ENCODE data around the gene GART.

Gene GART

GRCh38 chr21:33552999-33553598 is 11.2 kb upstream of the GART start:
- no peak for DNase-seq

DNA sequence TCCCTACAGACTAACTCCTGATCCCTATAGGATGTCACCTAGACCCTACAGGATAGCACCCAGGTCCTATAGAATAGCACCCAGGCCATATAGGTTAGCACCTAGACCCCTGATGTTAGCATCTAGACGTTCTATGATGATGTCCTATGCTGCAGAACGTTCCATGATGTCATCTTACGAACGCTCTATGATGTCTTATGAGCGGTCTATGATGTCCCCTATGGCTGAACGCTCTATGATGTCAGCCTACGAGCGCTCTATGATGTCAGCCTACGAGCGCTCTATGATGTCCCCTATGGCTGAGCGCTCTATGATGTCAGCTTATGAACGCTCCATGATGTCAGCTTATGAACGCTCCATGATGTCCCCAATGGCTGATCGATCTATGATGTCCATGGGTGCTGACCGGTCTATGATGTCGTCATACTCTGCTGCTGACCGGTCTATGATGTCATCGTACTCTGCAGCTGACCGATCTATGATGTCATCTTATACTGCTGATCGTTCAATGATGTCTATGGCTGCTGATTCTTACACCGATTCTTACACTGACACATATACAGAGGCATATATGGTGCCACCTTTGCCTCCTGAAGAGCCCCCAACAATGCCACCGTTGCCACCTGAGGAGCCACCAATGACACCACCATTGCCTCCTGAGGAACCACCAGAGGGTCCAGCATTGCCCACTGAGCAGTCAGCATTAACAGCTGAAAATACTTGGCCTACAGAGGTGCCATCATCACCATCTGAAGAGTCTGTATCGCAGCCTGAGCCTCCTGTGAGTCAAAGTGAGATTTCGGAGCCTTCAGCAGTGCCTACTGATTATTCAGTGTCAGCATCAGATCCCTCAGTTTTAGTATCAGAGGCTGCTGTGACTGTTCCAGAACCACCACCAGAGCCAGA is 10.4 kb upstream of the GART start:
- DNase-seq, result no peak

- no peak for DNase-seq
These were observed 9.7 kb upstream of the GART start for GRCh38 chr21:33551664-33552063.

DNA sequence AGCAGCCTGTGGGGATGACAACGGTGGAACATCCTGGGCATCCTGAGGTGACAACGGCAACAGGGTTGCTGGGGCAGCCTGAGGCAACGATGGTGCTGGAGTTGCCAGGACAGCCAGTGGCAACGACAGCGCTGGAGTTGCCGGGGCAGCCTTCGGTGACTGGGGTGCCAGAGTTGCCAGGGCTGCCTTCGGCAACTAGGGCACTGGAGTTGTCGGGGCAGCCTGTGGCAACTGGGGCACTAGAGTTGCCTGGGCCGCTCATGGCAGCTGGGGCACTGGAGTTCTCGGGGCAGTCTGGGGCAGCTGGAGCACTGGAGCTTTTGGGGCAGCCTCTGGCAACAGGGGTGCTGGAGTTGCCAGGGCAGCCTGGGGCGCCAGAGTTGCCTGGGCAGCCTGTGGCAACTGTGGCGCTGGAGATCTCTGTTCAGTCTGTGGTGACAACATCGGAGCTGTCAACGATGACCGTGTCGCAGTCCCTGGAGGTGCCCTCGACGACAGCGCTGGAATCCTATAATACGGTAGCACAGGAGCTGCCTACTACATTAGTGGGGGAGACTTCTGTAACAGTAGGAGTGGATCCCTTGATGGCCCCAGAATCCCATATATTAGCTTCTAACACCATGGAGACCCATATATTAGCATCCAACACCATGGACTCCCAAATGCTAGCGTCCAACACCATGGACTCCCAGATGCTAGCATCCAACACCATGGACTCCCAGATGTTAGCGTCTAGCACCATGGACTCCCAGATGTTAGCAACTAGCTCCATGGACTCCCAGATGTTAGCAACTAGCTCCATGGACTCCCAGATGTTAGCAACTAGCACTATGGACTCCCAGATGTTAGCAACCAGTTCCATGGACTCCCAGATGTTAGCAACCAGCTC is 9.1 kb upstream of the GART start:
- no peak for DNase-seq

DNA sequence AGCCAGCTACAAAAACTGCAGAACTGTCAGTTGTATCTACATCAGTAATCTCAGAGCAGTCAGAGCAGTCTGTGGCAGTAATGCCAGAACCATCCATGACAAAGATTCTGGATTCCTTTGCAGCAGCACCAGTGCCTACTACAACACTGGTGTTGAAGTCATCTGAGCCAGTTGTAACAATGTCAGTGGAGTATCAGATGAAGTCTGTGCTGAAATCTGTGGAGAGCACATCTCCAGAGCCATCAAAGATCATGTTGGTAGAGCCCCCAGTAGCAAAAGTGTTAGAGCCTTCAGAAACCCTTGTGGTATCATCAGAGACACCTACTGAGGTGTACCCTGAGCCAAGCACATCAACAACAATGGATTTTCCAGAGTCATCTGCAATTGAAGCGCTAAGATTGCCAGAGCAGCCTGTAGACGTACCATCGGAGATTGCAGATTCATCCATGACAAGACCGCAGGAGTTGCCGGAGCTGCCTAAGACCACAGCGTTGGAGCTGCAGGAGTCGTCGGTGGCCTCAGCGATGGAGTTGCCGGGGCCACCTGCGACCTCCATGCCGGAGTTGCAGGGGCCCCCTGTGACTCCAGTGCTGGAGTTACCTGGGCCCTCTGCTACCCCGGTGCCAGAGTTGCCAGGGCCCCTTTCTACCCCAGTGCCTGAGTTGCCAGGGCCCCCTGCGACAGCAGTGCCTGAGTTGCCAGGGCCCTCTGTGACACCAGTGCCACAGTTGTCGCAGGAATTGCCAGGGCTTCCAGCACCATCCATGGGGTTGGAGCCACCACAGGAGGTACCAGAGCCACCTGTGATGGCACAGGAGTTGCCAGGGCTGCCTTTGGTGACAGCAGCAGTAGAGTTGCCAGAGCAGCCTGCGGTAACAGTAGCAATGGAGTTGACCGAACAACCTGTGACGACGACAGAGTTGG is 8.2 kb upstream of the GART start:
- DNase-seq, result no peak

- DNase-seq, result no peak
These were observed 4.2 kb upstream of the GART start for GRCh38 chr21:33546086-33546485.

GRCh38 chr21:33544451-33545195 is 2.7 kb upstream of the GART start:
- no peak for DNase-seq

DNA sequence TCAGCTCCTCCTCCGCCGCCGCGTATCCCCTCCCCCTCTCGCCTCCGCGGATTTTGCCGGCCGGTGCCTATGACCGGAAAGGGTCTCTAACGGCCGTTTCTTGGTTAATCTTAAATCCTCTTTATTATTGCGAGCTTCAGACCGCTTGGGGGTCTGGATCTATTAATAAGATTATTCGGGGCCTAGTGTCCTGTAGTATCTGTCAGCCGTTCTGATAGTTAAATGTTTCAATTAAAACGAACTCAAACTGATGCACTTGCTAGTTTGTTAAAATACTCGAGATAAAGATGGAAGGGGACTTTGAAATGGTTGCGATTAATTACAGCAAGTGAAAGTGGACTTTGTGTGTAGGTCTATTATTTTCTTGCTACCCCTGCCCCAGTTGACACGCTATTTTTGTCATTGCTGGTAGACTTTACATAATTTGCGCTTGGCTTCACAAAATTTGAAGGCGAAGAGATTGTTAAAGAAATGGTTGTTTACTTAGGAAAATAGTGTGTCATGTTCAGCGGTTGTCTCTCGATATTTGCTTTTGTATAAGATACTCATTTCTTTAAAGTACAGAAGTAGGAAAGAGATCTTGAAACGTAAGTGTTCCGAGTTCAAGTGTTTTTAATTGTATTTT is 1.7 kb upstream of the GART start:
- DNase-seq, result no peak

DNA sequence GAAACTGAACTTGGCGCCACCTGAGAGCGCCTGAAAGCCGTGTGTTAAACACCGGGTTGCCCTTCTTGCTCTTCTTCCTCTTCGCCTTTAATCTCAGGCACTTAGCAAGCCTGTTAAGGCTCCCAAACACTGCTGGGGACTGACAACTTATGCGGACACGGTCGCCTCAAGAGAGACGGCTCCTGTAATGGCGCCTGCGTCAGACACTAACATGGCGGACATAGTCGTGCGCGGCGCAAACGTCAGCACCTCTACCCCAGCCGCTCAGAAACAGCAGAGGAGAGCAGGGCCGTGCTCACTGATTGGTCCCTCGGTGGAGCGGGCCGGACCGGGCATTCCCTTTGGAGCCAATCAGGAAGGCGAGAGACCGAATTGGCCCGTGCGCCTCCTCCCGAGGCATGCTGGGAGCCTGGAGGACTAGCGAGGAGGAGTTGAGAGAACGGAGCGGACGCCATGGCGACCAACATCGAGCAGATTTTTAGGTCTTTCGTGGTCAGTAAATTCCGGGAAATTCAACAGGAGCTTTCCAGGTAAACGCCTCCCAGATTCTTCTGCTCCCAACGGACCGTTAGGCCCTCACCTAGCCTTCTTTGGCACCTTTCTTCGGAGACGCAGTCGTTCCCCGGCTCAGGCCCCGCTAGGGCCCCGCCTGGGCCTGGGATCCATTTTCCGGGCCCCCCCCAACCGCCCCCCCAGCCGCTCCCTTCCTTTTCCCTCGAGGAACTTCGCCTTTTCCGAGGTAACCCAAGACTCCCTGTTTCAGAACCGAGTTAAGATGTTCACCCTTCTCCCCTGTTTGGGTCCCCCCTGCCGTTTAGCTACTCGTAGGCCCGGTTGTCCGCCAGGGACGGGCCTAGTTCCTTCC is 955 bp upstream of the GART start, which contains the start of gene SON:
TSS of gene SON (plus strand) at position 399 of the 865 bp plus-strand sequence. CDS start at position 454, 55 bp downstream.
- DNase-seq, result peak; percentile 98

DNA sequence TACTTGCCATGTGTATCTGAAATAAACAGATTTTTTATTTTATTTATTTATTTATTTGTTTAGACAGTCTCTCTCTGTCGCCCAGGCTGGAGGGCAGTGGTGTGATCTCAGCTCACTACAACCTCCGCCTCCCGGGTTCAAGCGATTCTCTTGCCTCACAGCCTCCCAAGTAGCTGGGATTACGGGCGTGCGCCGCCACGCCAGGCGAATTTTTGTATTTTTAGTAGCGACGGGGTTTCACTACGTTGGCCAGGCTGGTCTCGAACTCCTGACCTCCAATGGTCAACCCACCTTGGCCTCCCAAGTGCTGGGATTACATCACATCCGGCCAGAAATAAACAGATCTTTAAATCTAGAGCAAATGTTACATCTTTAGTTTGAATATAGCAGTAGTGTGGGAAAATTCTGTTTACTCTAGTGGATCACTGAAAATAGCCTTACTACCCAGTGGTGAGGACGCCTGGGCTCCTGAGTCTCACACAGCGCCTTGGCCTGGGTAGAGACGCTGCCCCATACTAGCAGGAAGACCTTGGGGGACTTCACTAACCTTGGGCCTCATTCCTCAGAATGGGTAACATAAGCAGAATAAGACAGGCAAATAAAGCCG is 709 bp downstream of the GART start:
- DNase-seq, result no peak

DNA sequence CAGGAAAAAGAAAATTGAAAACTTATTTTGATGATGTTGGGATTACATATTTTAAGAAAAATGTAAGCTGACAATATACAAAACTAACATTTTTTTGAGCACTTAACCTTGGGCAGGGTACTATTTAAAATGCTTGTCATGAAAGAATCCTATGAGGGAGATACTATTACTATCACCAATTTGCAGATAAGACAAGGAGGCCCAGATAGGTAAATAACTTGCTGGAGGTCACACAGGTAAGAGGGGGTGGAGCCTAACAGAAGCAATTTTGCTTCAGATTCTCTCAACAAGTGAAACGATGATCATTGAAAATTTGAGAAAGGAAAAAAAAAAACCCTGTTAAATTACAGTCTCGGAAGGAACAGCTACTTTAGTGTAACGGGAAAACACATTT is 1.2 kb downstream of the GART start:
- DNase-seq, result no peak

GRCh38 chr21:33539616-33540015 is 2.3 kb downstream of the GART start:
- DNase-seq, result no peak

GRCh38 chr21:33537212-33537611 is 4.7 kb downstream of the GART start:
- DNase-seq, result no peak

DNA sequence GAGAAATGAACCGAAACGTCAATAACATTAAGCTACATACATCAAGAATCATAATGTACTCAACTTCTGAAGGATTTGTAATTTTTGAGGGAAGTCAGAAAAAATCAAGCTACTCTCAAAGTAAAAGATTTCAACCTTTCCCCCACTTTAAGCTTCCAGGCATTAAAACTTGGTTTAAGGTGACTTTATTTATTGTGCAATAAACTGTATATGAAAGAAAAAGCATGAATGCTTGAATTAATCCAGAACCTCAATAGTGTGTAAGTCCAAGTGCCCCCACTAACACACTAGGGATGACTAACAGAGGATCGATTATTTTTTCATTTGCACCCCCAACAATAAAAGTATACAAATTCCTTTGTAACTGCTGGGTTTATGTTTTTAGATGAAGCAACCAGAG is 10.9 kb downstream of the GART start:
- no peak for DNase-seq

DNA sequence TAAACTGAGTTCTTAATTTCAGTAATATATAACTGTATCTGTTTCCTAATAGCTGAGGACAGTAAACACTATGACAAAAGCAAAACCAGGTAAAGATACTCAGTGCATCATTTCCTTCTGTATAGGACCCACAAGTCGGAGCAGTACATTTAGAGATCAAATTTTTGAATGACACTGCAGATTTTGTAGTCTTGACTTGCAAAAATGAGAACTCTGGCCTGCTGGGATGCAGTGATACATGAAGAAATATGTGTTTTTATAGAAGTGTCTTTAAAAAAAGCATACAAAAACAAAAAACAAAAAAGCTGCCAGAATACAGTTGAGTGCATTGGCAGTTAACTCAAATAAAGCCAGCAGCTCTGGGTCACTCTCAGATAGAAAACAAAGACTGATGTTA is 19.0 kb downstream of the GART start:
- DNase-seq, result no peak

GRCh38 chr21:33522297-33522952 is 19.5 kb downstream of the GART start:
- DNase-seq, result no peak

DNA sequence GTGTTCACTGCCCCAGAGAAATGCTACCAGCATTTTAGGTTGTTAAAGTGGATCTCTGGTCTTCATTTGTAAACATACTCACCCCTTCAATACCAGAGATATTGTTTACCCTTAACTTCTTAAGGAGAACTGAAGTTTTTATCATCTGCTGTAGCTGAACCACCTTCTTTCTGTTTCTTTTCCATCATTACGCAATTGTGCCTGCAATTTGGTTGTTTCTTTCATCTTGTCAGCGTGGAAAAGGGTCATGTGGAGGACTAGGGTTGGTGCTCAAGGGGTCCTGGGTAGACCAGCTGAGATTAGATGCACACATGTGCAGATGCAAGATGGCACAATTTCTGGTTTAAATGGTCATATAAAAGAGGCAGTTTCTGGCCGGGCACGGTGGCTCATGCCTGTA is 23.0 kb downstream of the GART start:
- DNase-seq, result no peak

DNA sequence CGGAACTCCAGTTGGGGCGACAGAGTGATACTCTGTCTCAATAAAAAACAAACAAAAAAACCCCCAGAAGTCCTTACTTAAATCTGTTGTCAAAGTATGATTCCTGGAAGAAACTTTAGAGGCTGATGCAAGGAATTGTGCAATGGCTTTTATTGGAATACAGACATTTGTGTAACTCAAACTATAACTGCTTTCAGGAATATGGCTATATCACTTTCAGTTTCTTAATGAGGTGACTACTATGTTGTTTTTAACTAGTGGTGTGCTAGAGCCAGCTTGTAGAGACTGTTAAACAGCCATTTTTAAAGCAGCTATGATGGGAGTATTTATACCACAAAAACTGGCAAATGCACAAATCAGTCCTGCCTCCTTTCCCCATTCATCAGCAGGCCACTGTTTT is 27.7 kb downstream of the GART start:
- DNase-seq, result no peak

DNA sequence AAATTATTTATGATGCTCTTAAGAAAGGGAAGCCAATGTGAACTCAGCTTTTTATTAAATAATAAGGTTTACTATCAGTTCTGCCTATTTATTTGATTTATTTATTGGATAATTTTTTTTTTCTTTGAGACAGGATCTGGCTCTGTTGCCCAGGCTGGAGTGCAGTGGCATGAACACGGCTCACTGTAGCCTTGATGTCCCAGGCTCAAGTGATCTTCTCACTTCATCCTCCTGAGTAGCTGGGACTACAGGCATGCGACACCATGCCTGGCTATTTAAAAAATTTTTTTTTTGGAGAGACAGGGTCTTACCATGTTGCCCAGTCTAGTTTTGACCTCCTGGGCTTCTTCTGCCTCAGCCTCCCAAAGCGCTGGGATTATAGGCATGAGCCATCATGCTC is 29.4 kb downstream of the GART start:
- no peak for DNase-seq

All from NCI-H510A (cell line).